BLaER1 treated with 17β-estradiol and CSF1 and Interleukin-3, amounts not matched to agents 10 nM and 100 nM (cell line): Measurements from ENCODE around the gene NES.

ENCODE experiments used
- H3K27ac ChIP-seq, 11 experiments: shearing (Covaris generic); formaldehyde crosslinking; 2 replicates each; pipeline ENCODE4 v1.8.1; 2022
- H3K27me3 ChIP-seq, 11 experiments: shearing (Covaris generic); formaldehyde crosslinking; 2 replicates each; pipeline ENCODE4 v1.8.1; 2022
- H3K36me3 ChIP-seq, 11 experiments: shearing (Covaris generic); formaldehyde crosslinking; 2 replicates each; pipeline ENCODE4 v1.8.1; 2022
- H3K4me1 ChIP-seq, 10 experiments: shearing (Covaris generic); formaldehyde crosslinking; 2 replicates each; pipeline ENCODE4 v1.8.1; 2022
- H3K4me2 ChIP-seq, 11 experiments: shearing (Covaris generic); formaldehyde crosslinking; 2 replicates each; pipeline ENCODE4 v1.8.1; 2022
- H3K4me3 ChIP-seq, 10 experiments: shearing (Covaris generic); formaldehyde crosslinking; 2 replicates each; pipeline ENCODE4 v1.8.1; 2022
- H3K9ac ChIP-seq, 11 experiments: shearing (Covaris generic); formaldehyde crosslinking; 2 replicates each; pipeline ENCODE4 v1.8.1; 2022
- H3K9me3 ChIP-seq, 11 experiments: shearing (Covaris generic); formaldehyde crosslinking; replicated peaks in 1 of 11; 2 replicates each; pipeline ENCODE4 v1.8.1; 2022
- H4K20me1 ChIP-seq, 11 experiments: shearing (Covaris generic); formaldehyde crosslinking; 2 replicates each; pipeline ENCODE4 v1.8.1; 2022
- Cebpa-rat ChIP-seq, 11 experiments: shearing (Covaris generic); IDR thresholded peaks; 2 replicates each; pipeline ENCODE4 v1.8.1; 2022

NES gene

DNA sequence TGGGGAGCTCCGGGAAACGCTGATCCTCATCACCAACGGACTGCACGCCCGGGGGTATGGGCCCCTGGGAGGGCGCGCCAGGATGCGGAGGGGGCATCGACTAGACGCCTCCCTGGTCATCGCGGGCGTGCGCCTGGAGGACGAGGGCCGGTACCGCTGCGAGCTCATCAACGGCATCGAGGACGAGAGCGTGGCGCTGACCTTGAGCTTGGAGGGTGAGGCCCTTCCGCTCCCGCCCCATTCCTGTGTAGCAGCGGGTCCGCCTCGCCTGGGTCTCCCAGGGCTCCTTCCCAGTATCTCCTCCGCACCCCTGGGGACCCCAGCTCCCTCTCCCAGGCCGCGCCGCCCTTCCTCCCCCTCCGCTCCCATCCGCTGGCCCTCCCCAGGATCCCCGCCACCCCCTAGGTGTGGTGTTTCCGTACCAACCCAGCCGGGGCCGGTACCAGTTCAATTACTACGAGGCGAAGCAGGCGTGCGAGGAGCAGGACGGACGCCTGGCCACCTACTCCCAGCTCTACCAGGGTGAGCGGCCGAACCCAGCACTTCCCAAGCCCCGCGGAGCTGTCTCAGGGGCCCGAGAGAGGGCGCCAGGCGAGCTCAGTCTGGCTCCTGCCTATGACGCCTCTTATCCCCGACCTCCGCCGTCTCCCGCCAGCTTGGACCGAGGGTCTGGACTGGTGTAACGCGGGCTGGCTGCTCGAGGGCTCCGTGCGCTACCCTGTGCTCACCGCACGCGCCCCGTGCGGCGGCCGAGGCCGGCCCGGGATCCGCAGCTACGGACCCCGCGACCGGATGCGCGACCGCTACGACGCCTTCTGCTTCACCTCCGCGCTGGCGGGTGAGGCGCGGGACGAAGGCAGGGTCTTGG is 53.0 kb downstream of the NES start:
- H4K20me1 ChIP-seq, result peaks cover 0 to 40% (median 19%) of the 10 kb centered on the region in 11 experiments; a peak in 14 of 22 replicates
- H3K9ac ChIP-seq, result no peak overlapping the region
- no peaks in the 10 kb centered on the region for H3K9me3 ChIP-seq
- peak overlapping the region; percentile 47 to 85 (median 72); a peak in 21 of 22 replicates for H3K4me2 ChIP-seq
- H3K27ac ChIP-seq, result no peak overlapping the region
- no peak for TF ChIP-seq Cebpa-rat (IDR thresholded peaks at IDR 0.05)
- no peaks in the 10 kb centered on the region for H3K36me3 ChIP-seq
- H3K4me1 ChIP-seq, result peaks cover 8 to 26% (median 14%) of the 10 kb centered on the region in 10 experiments
- peak overlapping the region in 9 of 10 experiments; percentile 30 to 60 (median 45); a peak in 12 of 20 replicates for H3K4me3 ChIP-seq
- H3K27me3 ChIP-seq, result peaks cover 75 to 82% (median 80%) of the 10 kb centered on the region in 11 experiments

GRCh38 chr1:156622581-156623297 is 54.5 kb downstream of the NES start:
- Histone ChIP-seq H3K4me3 (no peak overlapping the region), H3K4me2 (no peak overlapping the region), H3K9ac (no peak overlapping the region), H3K9me3 (no peaks in the 10 kb centered on the region), H3K36me3 (no peaks in the 10 kb centered on the region), H3K27ac (no peak overlapping the region), H4K20me1 (peaks cover 0 to 40% (median 19%) of the 10 kb centered on the region in 11 experiments; a peak in 14 of 22 replicates), H3K4me1 (peaks cover 8 to 22% (median 15%) of the 10 kb centered on the region in 10 experiments), H3K27me3 (peaks cover 77 to 97% (median 88%) of the 10 kb centered on the region in 11 experiments)
- no peak for TF ChIP-seq Cebpa-rat (IDR thresholded peaks at IDR 0.05)

DNA sequence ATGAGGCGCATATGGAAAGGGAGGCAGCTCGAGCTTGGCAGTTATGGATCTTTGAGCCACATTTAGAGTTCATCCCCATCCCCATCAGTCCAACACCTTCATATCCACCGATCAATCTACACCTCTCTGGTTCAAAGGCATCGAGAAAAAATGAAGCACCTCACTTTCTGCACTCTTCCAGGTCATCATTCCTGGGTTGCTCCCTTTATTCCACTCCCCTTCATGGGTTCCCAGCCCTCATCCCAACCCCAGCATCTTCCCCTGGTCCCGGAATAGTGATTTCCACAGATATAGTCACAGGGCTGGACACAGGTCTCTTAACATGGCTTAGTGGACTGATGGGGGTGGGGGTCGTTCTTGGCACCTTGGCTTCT is 57.6 kb downstream of the NES start:
- H3K9ac ChIP-seq, result no peak overlapping the region
- H3K9me3 ChIP-seq, result no peaks in the 10 kb centered on the region
- H3K4me1 ChIP-seq, result peaks cover 0 to 8% (median 0%) of the 10 kb centered on the region in 10 experiments; a peak in 5 of 20 replicates
- peaks cover 77 to 100% (median 92%) of the 10 kb centered on the region in 11 experiments for H3K27me3 ChIP-seq
- H4K20me1 ChIP-seq, result peaks cover 0 to 26% (median 10%) of the 10 kb centered on the region in 11 experiments; a peak in 12 of 22 replicates
- no peak overlapping the region for H3K4me3 ChIP-seq
- no peak overlapping the region for H3K4me2 ChIP-seq
- TF ChIP-seq Cebpa-rat (IDR thresholded peaks at IDR 0.05), result no peak
- no peak overlapping the region for H3K27ac ChIP-seq
- no peaks in the 10 kb centered on the region for H3K36me3 ChIP-seq

DNA sequence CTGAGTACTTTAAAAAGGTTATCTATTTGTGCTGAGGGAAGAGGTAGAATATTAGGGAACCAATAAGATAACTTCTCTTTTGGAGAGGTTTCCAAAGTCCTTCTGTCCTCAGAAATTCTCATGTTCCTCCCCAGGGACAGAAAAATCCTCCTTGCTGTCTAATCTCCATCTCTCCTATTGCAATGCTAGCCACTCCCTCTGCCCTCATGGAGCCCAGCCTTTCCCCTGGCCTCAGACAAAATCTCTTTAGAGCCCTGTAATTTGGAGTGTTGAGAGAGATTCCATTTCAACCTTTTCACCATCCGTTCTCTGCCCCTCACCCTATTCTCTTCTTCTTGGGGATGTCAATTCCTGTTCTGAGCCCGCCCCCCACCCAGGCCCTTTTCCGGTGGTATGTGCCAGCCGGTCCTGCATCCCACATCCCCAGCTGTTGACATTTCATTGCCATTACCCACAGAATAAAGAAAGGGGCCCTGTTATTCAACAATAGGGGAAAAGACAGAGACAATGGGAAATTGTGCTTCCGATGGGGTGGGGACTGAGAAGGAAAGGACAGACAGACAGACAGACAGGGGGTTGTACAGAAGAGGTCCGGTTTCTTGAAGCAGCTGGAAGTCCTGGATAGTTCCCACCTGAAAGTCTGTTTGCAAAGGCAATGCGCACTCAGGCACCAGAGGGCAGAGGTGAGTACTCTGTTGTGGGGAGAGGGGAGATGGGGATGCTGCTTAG is 58.2 kb downstream of the NES start, which contains the start of gene HAPLN2:
Gene HAPLN2, plus strand, starts transcription at position 563 of the 729 bp plus-strand sequence. CDS start 4,076 bp downstream, outside the sequence.
- H3K9ac ChIP-seq, result no peak within 1 kb of the TSS
- H3K36me3 ChIP-seq, result no peaks in the 10 kb centered on the region
- H3K4me1 ChIP-seq, result peaks cover 0 to 4% (median 0%) of the 10 kb centered on the region in 10 experiments; a peak in 2 of 20 replicates
- no peak for TF ChIP-seq Cebpa-rat (IDR thresholded peaks at IDR 0.05)
- H3K27ac ChIP-seq, result no peak within 1 kb of the TSS
- no peak within 1 kb of the TSS for H3K4me3 ChIP-seq
- H3K4me2 ChIP-seq, result 0 out of 22 replicates have a peak within 1 kb of the TSS, but pooled peaks of 1 of the 11 experiments have one; percentile 5
- no peaks in the 10 kb centered on the region for H3K9me3 ChIP-seq
- peaks cover 0 to 21% (median 10%) of the 10 kb centered on the region in 11 experiments; a peak in 11 of 22 replicates for H4K20me1 ChIP-seq
- peaks cover 72 to 100% (median 92%) of the 10 kb centered on the region in 11 experiments for H3K27me3 ChIP-seq
